HG02840 (cell line): Measurements from ENCODE around the gene PXDN.

ENCODE experiments used
- ATAC-seq: cut with Tn5 transposase; IDR thresholded peaks from one replicate; pipeline ENCODE4 v1.9.1; 2021; ENCODE audit warnings: mild to moderate bottlenecking, moderate library complexity, moderate number of reproducible peaks; ENCODE audit not compliant: unreplicated experiment, low FRiP score

PXDN gene

DNA sequence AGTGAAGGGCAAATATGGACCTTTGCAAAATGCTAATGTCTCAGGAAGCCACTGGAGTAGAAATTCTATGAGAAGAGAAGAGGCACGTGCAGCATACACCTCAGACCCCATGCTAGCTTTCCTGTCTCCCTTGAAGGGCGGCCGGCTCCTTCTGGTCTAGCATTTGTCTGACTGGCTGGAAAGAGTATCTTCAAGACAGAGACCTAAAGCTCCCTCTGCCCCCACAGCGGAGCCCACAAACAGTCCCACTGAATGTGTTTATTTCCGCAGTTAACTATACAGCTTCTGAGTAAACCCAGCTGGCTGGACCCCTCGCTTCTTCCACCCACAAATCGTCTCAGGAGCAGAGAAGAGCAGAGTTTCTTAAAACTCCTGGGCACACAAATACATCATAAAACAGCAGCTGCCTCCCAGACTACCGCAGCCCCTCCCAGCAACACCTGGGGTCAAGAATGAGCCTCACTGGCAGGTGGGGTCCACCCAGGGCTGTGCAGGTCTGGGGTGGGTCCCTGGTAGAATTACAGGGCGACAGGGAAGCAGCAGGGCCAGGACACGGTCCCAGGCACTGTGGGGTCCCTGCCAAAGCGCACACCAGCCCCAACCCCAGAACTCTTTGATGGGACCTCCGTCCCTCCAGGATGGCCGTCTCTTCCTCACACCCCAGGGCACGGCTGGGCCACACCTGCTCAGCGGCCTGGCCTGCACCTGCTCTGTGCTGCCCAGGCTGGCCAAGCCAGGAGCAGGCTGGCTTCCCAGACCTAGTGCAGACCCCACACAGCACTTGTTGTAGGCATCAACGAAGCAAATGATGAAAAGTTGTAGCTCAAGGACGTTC is 103.8 kb downstream of the PXDN start:
- no peak for ATAC-seq

DNA sequence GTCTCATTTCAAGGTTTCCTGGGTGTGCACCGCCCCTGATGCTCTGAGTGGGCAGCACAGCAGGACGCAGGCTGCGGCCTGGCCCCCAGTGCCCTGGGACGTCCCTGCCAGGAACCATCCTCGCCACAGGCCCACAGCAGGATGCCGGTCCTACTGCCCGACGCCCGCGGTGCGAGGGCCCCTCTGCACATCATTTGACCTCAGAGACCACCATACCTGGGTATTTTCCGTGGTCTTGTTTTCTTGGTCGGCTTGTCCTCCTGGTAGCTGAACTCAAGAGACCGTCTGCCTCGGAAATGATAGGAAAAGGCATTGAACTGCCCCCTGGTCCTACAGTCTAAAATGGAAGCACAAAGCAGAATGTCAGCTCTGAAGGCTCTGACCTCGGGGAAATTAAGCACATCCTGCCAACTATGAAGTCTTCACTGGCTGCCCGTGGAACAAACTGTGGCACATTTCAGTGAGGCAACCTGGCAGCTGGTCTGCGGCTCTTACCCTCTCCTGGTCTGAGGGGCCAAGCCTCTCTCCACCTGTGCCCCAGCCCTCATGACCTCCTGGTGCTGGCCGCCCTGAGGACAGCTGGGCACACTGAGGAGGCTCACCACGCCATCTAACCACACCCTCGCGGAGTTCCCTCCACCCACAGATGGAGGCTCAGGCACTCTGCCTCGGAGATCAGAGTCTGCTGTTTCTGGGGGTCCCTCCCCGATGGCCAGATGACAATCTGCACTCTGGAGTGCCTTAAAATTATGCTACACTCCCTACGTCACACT is 105.0 kb downstream of the PXDN start:
- no peak for ATAC-seq

DNA sequence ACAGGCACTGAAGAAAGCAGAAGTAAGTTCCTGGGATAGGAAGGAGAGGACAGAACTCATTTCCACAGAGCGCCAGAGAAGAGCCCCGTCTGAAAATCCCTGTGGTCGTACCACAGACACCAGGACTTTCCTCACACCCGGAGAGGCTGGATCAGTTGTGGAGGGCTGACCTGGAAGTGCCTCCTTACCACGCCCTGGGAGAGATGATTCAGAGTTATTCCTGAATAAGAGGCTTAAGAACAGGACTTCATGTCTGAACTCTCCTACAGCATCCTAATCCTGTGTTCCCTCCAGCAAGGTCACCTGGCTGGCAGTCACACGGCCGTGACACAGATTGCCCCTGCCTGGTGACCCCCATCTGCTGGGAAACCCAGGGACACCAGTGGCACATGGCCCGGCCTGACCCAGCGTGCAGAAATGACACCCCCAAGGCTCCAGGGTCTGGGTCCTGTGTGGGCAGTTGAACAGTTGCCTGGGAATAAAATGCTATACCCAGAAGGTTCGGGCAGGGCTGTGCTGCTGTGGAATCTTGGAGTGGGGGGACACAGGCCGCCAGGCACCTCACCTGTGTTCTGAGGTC is 105.9 kb downstream of the PXDN start:
- ATAC-seq: no peak

DNA sequence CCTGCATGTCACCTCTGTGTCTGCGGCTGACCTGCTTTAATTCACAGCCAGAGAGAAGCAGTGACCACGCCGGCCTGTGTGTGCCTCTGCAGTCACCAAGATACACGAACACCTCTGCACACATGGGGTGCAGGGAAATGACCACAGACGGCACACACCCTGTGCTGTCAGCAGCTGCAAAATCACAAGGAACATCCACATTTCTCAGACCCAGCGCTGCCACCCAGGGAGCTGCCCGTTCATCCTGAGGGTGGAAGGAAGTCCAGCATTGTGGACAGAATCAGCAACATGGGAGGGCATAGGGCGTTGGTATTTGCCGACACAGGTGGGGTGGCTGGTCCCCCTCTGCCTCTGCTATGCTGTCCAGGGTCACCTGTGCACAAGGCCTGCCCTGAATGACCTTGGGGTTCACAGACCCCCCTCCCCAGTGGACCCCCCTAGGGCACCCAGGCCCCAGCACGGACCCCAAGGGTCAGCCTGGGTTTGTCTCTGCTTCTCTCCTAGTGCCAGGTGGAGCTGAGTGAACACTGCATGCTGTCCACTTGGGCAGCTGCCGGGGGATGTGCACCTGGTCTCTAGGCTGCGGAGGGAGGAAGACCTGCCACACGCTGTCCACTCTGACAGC is 107.4 kb downstream of the PXDN start:
- ATAC-seq: no peak

DNA sequence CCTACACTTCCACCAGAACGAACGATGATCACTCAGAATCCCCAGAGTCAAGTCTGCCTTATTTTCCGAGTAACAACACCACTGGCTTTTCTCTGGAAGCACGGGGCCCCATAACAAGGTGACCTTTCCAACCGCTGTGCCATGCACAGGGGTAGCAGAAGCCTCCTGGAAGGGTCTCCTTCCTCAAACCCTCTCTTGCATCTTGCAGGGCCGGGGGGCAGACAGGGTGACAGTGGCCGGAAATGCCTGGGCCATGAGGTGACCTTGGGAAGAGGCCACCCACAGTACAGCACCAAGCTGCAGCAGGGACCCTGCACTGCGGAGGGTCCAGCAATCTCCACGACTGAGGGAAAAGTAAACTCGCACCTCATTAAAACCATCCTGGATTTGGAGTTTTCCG is 108.5 kb downstream of the PXDN start:
- ATAC-seq: no peak

DNA sequence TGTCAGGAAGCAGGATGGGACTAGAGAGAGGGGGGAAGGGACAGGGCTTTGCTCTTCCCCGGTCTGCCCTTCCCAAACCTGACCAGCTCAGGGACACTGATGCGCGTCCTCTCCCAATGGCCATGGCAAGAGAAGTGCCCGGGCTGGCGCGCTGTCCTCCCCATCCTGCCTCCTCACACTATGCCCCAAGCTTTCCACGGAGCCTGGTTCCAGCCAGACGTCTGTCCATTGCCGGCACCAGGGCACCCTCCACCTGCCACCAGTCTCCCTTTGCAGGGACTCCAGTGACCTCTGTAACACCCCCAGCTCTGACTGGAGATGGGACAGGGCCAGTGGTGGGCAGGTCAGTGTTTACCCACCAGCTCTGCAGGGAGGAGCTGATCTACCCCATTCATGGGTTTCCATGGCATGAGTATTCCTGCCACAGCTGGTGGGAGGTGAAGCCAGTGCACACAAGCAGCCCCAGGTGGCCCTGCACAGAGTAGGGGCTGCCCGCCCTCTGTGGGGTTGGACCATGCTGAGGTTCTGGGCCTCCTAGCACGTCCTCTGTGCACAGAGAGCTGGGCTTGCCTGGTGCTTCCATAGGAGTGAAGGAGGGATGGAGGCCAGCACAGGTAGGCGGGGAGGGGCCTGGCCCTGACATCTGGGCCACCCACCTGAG is 109.5 kb downstream of the PXDN start:
- no peak for ATAC-seq

DNA sequence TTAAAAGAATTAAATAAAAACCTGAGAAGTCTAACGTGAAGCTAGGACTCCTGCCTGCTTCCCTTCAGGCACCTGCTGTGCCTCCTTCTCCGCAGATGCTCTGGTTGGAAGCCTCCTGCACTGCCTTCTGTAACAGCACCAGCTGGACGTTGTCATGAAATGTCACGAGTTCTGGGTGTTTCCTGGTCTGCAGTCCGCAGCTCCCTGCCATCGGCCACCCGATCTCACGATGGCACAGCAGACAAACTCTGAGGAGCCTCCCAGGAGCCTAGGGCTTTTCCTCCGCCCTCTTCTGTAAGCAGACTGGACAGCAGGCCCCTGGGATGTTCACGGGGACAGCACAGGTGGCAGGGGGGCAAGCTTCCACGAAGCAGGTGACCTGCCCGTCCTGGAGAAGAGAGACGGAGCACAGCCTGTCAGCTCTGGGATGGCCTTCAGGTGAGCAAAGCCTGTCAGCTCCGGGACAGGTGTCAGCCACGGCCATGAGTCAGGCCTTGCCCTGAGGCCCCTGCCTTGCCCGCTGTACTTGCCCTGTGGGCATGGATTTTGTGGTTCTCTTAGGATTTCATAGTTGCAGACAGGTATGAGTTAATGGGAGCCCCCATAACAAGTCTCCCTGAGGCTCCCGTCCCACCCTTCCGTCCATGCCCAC is 110.3 kb downstream of the PXDN start:
- ATAC-seq: no peak

DNA sequence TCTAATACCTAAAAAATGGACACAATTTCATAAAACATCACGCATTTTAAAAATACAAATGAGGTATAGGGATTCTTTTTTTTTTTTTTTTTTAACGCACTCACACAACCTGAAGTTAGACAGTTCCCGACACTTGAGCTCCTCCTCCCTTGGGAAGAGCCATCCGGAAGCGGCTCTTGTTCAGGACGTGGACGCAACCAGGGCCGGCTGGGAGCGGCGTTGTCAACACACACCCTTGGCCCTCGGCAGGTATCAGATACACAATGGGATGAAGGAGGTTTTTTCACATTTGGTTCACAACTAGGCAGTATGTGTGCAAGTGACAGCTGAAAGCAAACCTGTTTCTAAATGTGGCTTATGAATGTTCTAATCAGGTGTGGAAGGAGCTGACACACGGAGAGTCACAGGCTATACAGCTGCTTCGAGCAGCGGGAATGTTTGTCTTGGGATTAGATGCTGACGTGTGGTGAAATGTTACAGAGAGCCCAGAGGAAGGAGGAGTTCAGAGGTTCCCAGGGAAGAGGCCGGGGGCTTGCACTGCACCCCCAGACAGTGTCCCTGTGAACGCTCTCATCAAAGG is 111.1 kb downstream of the PXDN start:
- no peak for ATAC-seq

DNA sequence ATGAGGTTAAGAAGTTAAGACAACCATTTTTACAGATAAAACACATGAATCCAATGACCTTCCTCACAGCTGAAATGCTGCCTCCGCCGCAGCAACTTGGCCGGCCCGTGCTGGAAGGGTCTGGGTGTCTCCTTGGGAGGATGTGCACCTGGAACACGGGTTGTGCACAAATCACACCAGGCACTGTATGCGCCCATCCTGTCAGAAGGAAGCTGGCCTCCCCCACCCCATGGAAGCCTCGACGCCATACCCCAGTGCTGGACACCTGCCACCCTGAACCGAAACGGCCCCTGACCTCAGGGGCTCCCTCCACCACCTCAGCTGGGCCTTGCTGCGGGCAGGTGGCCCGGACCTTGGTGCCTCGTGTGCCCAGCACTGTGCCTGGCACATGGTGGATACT is 111.8 kb downstream of the PXDN start:
- ATAC-seq: no peak

DNA sequence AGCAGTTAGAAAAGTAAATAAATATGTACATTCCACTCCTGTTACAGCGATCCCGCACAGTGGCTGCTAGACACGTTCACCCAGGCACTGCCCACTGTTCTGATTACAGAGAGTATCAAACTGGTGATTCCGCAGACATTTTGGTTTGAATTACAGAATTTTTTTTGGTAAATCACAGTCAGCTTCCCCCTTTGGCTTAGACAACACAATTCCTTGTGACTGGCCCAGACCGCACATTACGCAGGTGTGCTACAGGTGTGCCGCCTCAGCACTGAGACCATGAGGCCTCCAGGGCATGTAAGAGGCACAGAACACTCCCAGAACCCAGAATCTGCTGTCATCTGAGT is 112.3 kb downstream of the PXDN start:
- ATAC-seq: no peak

DNA sequence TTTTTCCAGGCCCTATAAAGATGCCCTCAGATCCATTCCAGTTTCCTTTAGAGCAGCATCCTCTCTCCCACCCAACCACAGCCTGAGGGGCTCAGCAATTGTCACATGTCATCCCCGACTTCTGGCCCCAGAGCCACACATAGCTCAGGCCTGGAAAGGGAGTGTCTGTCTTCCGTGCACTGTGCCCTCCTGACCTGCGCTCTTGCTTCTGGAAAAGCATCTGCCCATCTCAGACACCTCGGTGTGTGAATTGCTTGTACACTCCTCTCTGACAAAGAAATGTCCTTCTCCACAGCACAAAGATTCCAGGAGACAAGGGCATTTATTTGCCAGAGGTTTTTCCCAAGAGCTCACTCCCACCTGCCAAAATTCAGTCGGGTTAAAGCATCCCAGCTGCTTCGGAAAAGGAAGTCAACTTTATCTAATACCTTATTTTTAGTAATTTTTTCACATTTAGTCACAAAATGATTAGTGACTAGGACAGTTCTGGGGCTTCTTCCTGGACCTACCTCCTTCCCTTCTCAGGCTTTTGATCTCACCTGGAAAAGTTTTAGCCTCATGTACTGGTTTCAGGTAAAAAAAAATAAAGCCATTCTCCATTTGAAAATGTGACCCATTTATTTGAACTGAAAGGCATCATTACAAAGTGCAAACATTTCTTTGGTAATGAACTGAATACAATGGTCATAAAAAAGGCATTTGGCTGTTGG is 112.9 kb downstream of the PXDN start:
- ATAC-seq: no peak

DNA sequence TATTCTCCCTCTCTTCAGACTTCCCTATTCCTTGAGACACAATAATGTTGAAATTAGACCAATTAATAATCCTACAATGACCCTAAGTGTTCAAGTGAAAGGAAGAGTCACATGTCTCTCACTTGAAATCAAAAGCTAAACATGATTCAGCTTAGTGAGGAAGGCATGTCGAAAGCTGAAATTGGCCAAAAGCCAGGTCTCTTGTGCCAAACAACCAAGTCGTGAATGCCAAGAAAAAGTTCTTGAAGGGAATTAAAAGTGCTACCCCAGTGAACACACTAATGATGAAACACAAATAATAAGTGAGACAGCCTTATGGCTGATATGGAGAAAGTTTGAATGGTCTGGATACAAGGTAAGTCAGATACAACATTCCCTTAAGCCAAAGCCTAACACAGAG is 115.4 kb downstream of the PXDN start:
- no peak for ATAC-seq

DNA sequence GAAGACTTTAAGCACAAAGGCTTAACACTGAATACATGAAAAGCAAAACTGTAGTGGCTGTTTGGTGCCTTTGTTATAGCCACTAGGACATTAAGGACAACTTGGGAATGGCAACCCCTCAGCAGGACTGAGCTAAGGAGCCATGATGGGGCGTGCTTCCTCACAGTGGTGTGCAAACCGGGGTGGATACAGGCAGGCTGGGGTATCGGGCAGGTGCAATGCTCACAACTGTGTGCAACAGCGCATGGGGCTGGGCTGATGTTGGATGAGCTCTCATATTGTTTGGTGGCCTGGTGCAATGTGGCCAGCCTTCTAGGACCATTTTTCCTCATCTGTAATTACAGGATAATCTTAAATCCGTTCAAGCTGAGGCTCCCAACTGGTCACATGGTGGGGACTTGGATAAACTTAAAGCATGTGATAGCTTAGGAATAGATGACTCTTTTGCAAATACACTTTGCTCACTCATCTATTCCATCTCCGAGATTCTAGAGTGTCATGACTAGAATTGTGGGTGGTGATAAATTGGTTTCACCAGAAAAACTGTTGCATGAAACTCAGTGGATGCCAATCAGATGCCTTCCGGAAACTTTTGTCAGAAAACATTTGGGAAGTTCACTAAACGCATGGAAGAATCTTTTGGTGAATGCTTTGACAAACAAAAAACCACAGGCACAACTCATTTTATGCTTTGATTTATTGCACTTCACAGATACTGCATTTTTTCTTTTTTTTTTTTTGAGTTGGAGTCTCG is 116.5 kb downstream of the PXDN start:
- no peak for ATAC-seq

DNA sequence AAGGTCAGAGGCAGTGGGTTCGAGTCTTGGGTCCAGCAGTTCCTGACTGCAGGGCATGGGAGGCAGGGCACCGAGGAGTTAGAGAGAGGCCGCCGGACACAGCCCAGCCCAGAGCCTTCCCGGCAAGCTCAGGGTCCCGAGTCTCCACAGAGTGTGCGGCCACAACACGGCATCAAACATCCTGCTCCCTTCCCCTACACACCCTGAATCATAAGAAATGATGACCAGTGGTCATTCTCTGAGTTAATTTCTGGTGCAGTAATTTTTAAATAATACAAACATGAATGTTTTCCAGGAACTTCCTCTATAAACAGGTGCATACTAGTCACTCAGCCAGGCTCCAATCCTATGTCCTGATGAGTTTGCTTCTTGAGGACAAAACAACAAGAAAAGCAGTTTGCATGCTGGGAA is 118.0 kb downstream of the PXDN start:
- no peak for ATAC-seq

DNA sequence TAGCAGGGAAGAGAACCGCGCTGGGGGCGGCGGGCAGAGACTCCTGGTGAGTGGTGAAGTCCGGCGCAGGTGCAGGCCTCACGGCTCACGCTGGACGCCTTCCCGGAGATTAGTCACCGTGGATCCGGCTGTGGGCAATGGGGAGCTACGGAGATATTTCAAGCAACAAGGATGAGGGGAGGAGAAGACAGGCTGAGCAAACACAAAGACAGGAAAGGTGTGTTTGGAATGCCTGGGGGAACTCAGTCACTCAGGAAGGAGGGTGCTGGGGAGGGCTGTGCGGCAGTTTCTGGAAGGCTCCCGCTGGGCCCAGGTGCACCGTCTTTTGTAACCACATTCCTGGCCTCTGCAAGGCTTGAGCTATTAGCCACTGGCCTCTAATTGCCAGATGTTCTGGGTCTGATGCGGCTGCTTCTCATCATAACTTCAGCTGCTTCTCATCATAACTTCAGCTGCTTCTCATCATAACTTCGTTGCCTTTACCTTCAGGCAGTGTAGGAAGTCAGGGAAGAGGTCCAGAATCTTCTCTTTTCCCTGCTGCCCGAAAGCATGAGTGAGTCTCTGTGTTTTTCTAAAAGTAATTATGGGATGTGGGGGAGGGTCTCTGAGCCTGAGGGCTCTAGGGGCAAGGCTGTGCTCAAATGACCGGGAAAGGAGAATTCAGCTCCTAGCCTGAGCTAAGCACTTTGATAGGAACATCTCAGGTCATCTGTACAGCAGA is 118.9 kb downstream of the PXDN start:
- ATAC-seq: no peak

DNA sequence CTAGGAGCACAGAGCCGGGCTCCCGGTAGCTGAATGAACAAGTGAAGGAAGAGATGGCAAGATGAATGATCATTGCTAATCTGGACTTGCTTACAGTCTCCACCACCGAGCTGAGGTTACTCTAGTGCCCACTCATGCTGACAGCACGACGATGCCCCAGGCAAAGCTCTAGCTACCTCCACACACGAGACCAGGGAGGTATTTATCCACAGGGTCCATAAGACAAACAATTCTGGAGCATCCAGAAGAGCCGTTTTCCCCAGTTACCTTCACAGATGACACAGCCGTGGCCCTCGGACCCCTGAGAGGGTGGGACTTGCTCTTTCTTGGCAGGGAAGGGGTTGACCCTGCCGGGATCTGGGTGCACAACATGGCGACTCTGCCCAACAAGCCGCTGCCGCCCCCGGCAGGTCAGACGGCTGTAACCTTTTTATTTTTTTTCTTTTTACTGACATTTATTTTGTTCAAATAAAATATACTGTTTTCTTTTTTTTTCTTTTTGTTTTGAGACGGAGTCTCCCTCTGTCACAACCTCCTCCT is 120.3 kb downstream of the PXDN start:
- ATAC-seq: no peak

DNA sequence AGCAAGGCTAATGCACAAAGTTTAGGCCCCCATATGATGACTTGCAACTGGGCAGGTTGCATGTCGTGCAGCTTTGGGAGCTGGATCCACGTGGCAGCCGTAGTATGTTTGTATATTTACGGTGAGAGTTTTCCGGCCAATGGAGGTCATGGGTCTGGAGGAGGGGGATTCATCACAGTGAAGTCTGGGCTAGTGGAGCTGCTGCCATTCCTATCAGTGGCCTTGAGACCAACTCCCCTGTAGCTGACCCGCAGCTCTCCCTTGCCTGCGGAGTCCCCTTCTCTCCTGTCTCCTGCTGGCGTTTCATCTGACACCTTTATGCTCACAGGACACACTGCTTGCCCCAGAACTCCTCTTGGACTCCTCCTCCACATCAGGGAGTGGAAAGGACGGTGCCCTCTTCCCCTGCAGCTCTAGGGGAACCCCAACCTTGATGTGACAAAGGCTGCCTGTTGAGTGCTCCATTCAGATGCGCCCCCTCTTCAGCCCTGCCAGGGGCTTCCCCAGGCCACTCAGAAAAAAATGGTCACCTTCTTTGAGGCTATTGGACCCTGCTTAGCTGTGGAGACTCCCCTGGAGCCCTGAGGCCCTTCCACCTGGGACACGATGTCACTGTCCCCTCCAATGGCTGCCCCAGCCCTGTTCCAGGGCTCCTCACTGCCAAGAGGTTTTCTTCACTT is 121.7 kb downstream of the PXDN start:
- ATAC-seq: no peak
